SU-DHL-6 (cell line): Measurements from ENCODE around the gene KMT5B.

Experiments
- H2AFZ ChIP-seq: fragments of 200-600 bp; sonication (generic); 2 replicates; pipeline ENCODE4 v1.6.1; 2014; ENCODE audit warnings: low read depth, mild to moderate bottlenecking, moderate library complexity, mixed read lengths, antibody characterized with exemption, low read length; ENCODE audit not compliant: severe bottlenecking
- H3F3A ChIP-seq: fragments of 200-600 bp; shearing (Covaris generic); 2 replicates; pipeline ENCODE4 v1.6.0; 2016; ENCODE audit warnings: antibody characterized with exemption, mild to moderate bottlenecking; ENCODE audit not compliant: insufficient read depth
- H3K27ac ChIP-seq: fragments of 200-600 bp; sonication (generic); 2 replicates; pipeline ENCODE4 v1.5.1; 2016; ENCODE audit warnings: low read depth, mild to moderate bottlenecking, low read length, moderate library complexity, mixed read lengths
- H3K27me3 ChIP-seq: fragments of 200-600 bp; sonication (generic), shearing (Covaris generic); 2 replicates; pipeline ENCODE4 v1.6.0; 2014; ENCODE audit warnings: mild to moderate bottlenecking, low read length
- H3K36me3 ChIP-seq: fragments of 200-600 bp; sonication (generic); 2 replicates; pipeline ENCODE4 v1.6.1; 2014; ENCODE audit warnings: mild to moderate bottlenecking, low read length, mixed read lengths
- H3K4me2 ChIP-seq: fragments of 300-600, 200-600 bp; shearing (Covaris generic), sonication (generic); 2 replicates; pipeline ENCODE4 v1.6.0; 2014; ENCODE audit warnings: low read length, low read depth, mild to moderate bottlenecking; ENCODE audit not compliant: poor library complexity, severe bottlenecking
- H3K4me3 ChIP-seq: fragments of 200-600 bp; sonication (generic); 2 replicates; pipeline ENCODE4 v1.5.1; 2014; ENCODE audit warnings: antibody characterized with exemption, low read length, mild to moderate bottlenecking, mixed read lengths; ENCODE audit not compliant: insufficient read depth, poor library complexity, severe bottlenecking
- H3K79me2 ChIP-seq: fragments of 200-600 bp; sonication (generic); 2 replicates; pipeline ENCODE4 v1.6.1; 2014; ENCODE audit warnings: mild to moderate bottlenecking, low read length, moderate library complexity; ENCODE audit not compliant: insufficient read depth
- H3K9ac ChIP-seq: fragments of 200-600 bp; sonication (generic); 2 replicates; pipeline ENCODE4 v1.7.0; 2014; ENCODE audit warnings: mild to moderate bottlenecking, low read length
- H3K9me2 ChIP-seq: fragments of 200-600 bp; sonication (generic); replicated peaks from 2 replicates; pipeline ENCODE4 v1.6.1; 2014; ENCODE audit warnings: low read length; ENCODE audit not compliant: insufficient read depth
- H3K9me3 ChIP-seq: fragments of 200-600 bp; sonication (generic); 2 replicates; pipeline ENCODE4 v1.6.1; 2014; ENCODE audit warnings: low read length, mixed read lengths; ENCODE audit not compliant: insufficient read depth
- H4K20me1 ChIP-seq: fragments of 200-600 bp; sonication (generic); 2 replicates; pipeline ENCODE4 v1.6.1; 2014; ENCODE audit warnings: low read depth, mild to moderate bottlenecking, antibody characterized with exemption, low read length, moderate library complexity, mixed read lengths
- CTCF ChIP-seq: fragments of 200-600 bp; sonication (generic); IDR thresholded peaks from one replicate; pipeline ENCODE4 v1.5.1; 2017; ENCODE audit warnings: antibody characterized with exemption, mild to moderate bottlenecking, low read length, moderate library complexity; ENCODE audit not compliant: insufficient read depth, poor library complexity, severe bottlenecking
- EZH2phosphoT487 ChIP-seq: fragments of 200-600 bp; sonication (generic), shearing (Covaris generic); conservative IDR thresholded peaks from 2 replicates; pipeline ENCODE4 v1.6.1; 2018; ENCODE audit warnings: mild to moderate bottlenecking, antibody characterized with exemption, low read length, moderate library complexity, mixed read lengths

Gene KMT5B

DNA sequence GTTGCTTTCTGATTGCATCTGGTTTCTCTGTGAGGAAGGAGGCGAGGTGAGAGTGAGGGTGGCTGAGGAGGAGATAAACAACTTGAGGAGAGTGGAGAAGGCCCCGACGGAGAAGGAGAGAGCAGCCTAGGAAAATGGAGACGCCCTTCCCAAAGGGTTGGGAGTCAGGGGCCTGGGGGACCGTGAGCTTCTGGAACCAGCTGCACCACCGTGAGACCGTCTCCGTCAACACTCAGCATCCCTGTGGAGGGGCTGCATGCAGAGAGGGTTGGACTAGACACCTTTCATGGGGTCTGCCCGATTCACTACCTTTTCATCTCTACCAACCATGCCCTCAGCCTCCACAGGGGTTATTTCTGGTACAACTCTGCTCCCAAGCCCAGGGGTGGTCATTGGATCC is 13.3 kb upstream of the KMT5B start:
- H3K36me3 ChIP-seq = no peaks in the 10 kb centered on the region
- TF ChIP-seq CTCF (no peak), EZH2phosphoT487 (no peak)
- H3K27ac ChIP-seq = no peak overlapping the region
- H3K79me2 ChIP-seq = no peaks in the 10 kb centered on the region
- no peak overlapping the region for H3K4me2 ChIP-seq
- H2AFZ ChIP-seq = no peak overlapping the region
- no peaks in the 10 kb centered on the region for H3F3A ChIP-seq
- no peaks in the 10 kb centered on the region for H3K27me3 ChIP-seq
- no peaks in the 10 kb centered on the region for H4K20me1 ChIP-seq
- no peak overlapping the region for H3K4me3 ChIP-seq
- no peak overlapping the region for H3K9ac ChIP-seq
- H3K9me3 ChIP-seq = peaks cover 5% of the 10 kb centered on the region; the same call in 1 of the 2 replicates
- no peaks in the 10 kb centered on the region for H3K9me2 ChIP-seq

- H4K20me1 ChIP-seq = no peaks in the 10 kb centered on the region
- no peak overlapping the region for H3K4me2 ChIP-seq
- no peak overlapping the region for H2AFZ ChIP-seq
- H3K9ac ChIP-seq = no peak overlapping the region
- H3F3A ChIP-seq = no peaks in the 10 kb centered on the region
- no peak overlapping the region for H3K27ac ChIP-seq
- no peak for TF ChIP-seq EZH2phosphoT487
- H3K9me3 ChIP-seq = peaks cover 5% of the 10 kb centered on the region; the same call in 1 of the 2 replicates
- H3K27me3 ChIP-seq = no peaks in the 10 kb centered on the region
- H3K79me2 ChIP-seq = no peaks in the 10 kb centered on the region
- no peaks in the 10 kb centered on the region for H3K36me3 ChIP-seq
- no peak overlapping the region for H3K4me3 ChIP-seq
- no peaks in the 10 kb centered on the region for H3K9me2 ChIP-seq
Observed at GRCh38 chr11:68224606-68225005, 11.5 kb upstream of the KMT5B start.

GRCh38 chr11:68223275-68223674 is 10.2 kb upstream of the KMT5B start:
- H3K9me2 ChIP-seq = no peaks in the 10 kb centered on the region
- TF ChIP-seq EZH2phosphoT487 (no peak), CTCF (no peak)
- H3F3A ChIP-seq = no peaks in the 10 kb centered on the region
- H3K27ac ChIP-seq = no peak overlapping the region
- H3K27me3 ChIP-seq = no peaks in the 10 kb centered on the region
- no peaks in the 10 kb centered on the region for H3K36me3 ChIP-seq
- no peak overlapping the region for H3K4me3 ChIP-seq
- H2AFZ ChIP-seq = no peak overlapping the region
- H3K9ac ChIP-seq = no peak overlapping the region
- no peaks in the 10 kb centered on the region for H4K20me1 ChIP-seq
- H3K9me3 ChIP-seq = no peaks in the 10 kb centered on the region
- no peaks in the 10 kb centered on the region for H3K79me2 ChIP-seq
- no peak overlapping the region for H3K4me2 ChIP-seq

DNA sequence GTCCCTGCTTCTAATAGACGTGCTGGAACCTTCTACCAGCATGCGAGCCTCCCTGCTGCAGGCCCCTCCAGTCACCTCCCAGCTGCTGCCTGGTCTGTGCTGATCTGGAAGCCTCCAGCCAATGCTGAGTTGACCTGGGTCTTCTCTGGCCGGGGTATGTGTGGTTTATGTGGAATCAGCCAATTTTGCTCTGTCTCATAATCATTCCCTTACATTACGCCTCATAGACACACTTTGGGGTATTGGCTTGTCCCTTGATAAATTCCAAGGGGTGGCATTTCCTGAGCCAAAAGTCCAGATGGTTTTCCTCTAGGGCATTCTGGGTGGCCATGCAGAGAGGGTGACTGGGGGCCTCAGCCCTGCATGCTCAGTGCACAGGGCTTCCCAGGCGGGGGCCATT is 8.3 kb upstream of the KMT5B start:
- H3K27me3 ChIP-seq = no peaks in the 10 kb centered on the region
- no peak overlapping the region for H3K9ac ChIP-seq
- no peaks in the 10 kb centered on the region for H4K20me1 ChIP-seq
- no peak overlapping the region for H2AFZ ChIP-seq
- H3K9me2 ChIP-seq = no peaks in the 10 kb centered on the region
- no peaks in the 10 kb centered on the region for H3K36me3 ChIP-seq
- no peaks in the 10 kb centered on the region for H3K9me3 ChIP-seq
- no peak for TF ChIP-seq CTCF
- no peak for TF ChIP-seq EZH2phosphoT487
- H3K4me3 ChIP-seq = no peak overlapping the region
- H3K4me2 ChIP-seq = no peak overlapping the region
- H3K27ac ChIP-seq = no peak overlapping the region
- H3F3A ChIP-seq = no peaks in the 10 kb centered on the region
- no peaks in the 10 kb centered on the region for H3K79me2 ChIP-seq
